ENCODE data around the gene COA1.
"Not testable (repeated sequence)": the region's sequence is repeated elsewhere in the genome, so short reads cannot be mapped to it uniquely, and the experiment has no call there.

COA1 gene

DNA sequence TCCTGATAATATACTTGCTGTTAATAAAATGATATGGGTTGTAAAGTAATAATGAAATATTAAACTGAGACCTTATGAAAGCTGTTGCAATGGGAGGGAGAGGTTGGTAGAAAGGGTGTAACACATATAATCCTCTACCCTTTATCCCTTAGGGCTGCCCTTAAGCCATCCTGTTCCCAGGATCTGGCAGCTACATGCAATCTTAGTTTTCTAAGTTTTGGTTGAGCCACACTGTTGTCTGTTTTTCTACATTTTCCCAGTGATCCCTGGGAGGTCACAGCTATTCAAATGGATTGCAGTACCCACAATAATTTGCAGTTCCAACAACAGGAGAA lies 6.3 kb downstream of the COA1 start:
- TF ChIP-seq CTCF (IDR thresholded peaks at IDR 0.05) = no peak
- H3K4me2 ChIP-seq (ENCODE audit: low read length) = no peak overlapping the region
- H2AFZ ChIP-seq = no peak overlapping the region
- H3K4me1 ChIP-seq = no peaks in the 10 kb centered on the region
- peaks cover 23% of the 10 kb centered on the region for H3K79me2 ChIP-seq
- H3K36me3 ChIP-seq (ENCODE audit: control insufficient read depth, insufficient read depth, low read length) = no peaks in the 10 kb centered on the region
- no peaks in the 10 kb centered on the region for H3K27me3 ChIP-seq (ENCODE audit: control insufficient read depth, insufficient read depth, low read length)
- no peak overlapping the region for H3K27ac ChIP-seq
- no peak overlapping the region for H3K4me3 ChIP-seq (ENCODE audit: low read depth, low read length)
- no peak overlapping the region for H3K9ac ChIP-seq
- H3K9me3 ChIP-seq (ENCODE audit: control insufficient read depth, low read length) = no peaks in the 10 kb centered on the region

DNA sequence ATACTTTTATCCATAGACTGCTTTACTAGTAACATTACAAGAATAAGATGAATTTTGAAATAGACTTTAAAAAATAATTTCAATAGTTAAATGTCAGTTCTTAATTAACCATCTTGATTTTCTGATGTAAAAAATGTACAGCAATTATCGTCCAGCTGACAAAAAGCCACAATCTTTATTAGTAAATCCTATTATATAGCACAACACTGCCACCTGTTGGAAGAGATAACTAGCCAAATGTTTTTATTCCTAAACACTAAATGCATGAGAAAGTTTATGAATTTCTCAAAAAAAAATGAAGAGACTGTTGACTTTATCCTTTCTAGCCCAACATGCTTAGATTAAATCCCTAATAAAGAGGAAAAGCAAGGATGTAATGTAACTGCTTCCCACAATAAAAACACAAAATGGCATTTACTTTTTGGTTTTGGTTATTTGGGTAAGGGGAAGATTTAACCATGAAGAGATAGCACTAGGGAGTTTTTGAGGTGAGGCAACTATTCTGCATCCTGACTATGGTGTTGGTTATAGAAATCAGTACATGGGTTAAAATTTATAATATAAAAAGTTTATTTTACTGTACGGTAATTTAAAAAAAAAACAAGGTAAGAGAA lies 8.0 kb downstream of the COA1 start:
- H3K27me3 ChIP-seq (ENCODE audit: control insufficient read depth, insufficient read depth, low read length) = no peaks in the 10 kb centered on the region
- H3K9me3 ChIP-seq (ENCODE audit: control insufficient read depth, low read length) = no peaks in the 10 kb centered on the region
- peak; percentile 66 for TF ChIP-seq CTCF (IDR thresholded peaks at IDR 0.05)
- no peak overlapping the region for H2AFZ ChIP-seq
- H3K27ac ChIP-seq = no peak overlapping the region
- no peak overlapping the region for H3K4me3 ChIP-seq (ENCODE audit: low read depth, low read length)
- no peak overlapping the region for H3K9ac ChIP-seq
- H3K36me3 ChIP-seq (ENCODE audit: control insufficient read depth, insufficient read depth, low read length) = no peaks in the 10 kb centered on the region
- no peaks in the 10 kb centered on the region for H3K4me1 ChIP-seq
- peaks cover 35% of the 10 kb centered on the region for H3K79me2 ChIP-seq
- no peak overlapping the region for H3K4me2 ChIP-seq (ENCODE audit: low read length)

DNA sequence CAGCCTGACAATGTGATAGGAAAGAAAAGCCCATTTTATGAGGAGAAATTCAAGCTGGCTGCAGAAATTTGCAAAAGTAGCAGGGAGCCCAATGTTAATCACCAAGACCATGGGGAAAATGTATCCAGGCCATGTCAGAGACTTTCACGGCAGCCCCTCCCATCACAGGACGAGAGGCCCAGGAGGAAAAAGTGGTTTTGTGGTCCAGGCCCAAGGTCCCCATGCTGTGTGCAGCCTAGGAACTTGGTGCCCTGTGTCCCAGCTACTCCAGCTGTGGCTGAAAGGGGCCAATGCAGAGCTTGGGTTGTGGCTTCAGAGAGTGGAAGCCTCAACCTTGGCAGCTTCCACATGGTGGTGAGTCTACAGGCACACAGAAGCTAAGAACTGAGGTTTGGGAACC lies 12.7 kb downstream of the COA1 start:
- Histone ChIP-seq H3K79me2 (peaks cover 54% of the 10 kb centered on the region), H2AFZ (no peak overlapping the region), H3K36me3 (ENCODE audit: control insufficient read depth, insufficient read depth, low read length) (no peaks in the 10 kb centered on the region), H3K27me3 (ENCODE audit: control insufficient read depth, insufficient read depth, low read length) (no peaks in the 10 kb centered on the region), H3K27ac (no peak overlapping the region), H3K4me3 (ENCODE audit: low read depth, low read length) (no peak overlapping the region), H3K4me1 (no peaks in the 10 kb centered on the region), H3K9ac (no peak overlapping the region), H3K4me2 (ENCODE audit: low read length) (no peak overlapping the region), H3K9me3 (ENCODE audit: control insufficient read depth, low read length) (no peaks in the 10 kb centered on the region)
- TF ChIP-seq CTCF (IDR thresholded peaks at IDR 0.05) = no peak

GRCh38 chr7:43715966-43716365 lies 13.4 kb downstream of the COA1 start:
- H3K27ac ChIP-seq; H3K4me3 ChIP-seq (ENCODE audit: low read depth, low read length); H3K4me2 ChIP-seq (ENCODE audit: low read length); H3K9me3 ChIP-seq (ENCODE audit: control insufficient read depth, low read length); H3K9ac ChIP-seq; H3K36me3 ChIP-seq (ENCODE audit: control insufficient read depth, insufficient read depth, low read length); H3K27me3 ChIP-seq (ENCODE audit: control insufficient read depth, insufficient read depth, low read length); H2AFZ ChIP-seq; H3K4me1 ChIP-seq: not testable (repeated sequence)
- peaks cover 53% of the 10 kb centered on the region for H3K79me2 ChIP-seq

DNA sequence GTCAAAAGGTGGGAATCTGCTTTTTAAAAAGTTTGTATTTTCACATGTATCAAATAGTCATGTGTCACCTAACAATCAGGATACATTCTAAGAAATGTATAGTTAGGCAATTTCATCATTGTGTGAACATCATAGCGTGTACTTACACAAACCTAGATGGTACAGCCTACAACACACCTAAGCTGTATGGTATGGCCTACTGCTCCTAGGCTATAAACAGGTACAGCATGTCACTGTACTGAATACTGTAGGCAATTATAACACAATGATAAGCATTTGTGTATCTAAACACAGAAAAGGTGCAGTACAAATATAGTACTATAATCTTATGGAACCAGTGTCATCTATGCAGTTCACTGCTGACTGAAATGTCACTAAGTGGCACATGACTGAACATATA lies 17.8 kb downstream of the COA1 start:
- Histone ChIP-seq H3K4me3 (ENCODE audit: low read depth, low read length) (no peak overlapping the region), H3K4me1 (no peaks in the 10 kb centered on the region), H2AFZ (no peak overlapping the region), H3K4me2 (ENCODE audit: low read length) (no peak overlapping the region), H3K27me3 (ENCODE audit: control insufficient read depth, insufficient read depth, low read length) (no peaks in the 10 kb centered on the region), H3K9me3 (ENCODE audit: control insufficient read depth, low read length) (no peaks in the 10 kb centered on the region), H3K79me2 (peaks cover 23% of the 10 kb centered on the region), H3K27ac (no peak overlapping the region), H3K9ac (no peak overlapping the region), H3K36me3 (ENCODE audit: control insufficient read depth, insufficient read depth, low read length) (no peaks in the 10 kb centered on the region)
- TF ChIP-seq CTCF (IDR thresholded peaks at IDR 0.05) = no peak

GRCh38 chr7:43708055-43708454 lies 21.3 kb downstream of the COA1 start:
- not testable (repeated sequence) for H3K27ac ChIP-seq; H3K9me3 ChIP-seq (ENCODE audit: control insufficient read depth, low read length); H3K4me2 ChIP-seq (ENCODE audit: low read length); H3K4me1 ChIP-seq; H3K9ac ChIP-seq; H3K27me3 ChIP-seq (ENCODE audit: control insufficient read depth, insufficient read depth, low read length); H3K4me3 ChIP-seq (ENCODE audit: low read depth, low read length); H3K36me3 ChIP-seq (ENCODE audit: control insufficient read depth, insufficient read depth, low read length); H2AFZ ChIP-seq
- peaks cover 10% of the 10 kb centered on the region for H3K79me2 ChIP-seq

Measured in parathyroid adenoma (tissue), 2 donors.